Stimulated activated naive CD8-positive, alpha-beta T cell treated with anti-CD3 and anti-CD28 coated beads, Interleukin-15, Interleukin-2, amounts not matched to agents 100 U/mL and 50 U/mL, for 24 hours (primary cell): Measurements from ENCODE around the gene ZC3H12C.
A peak's percentile ranks its signal among the peaks of the same experiment; 100 is the strongest.

Experiments
- ATAC-seq: fragments of 150-1000 bp; cut with Tn5 transposase; one replicate; pipeline ENCODE4 v1.10.0; 2021
- DNase-seq: peaks from one replicate; pipeline ENCODE4 v3.0.0; 2021

The ZC3H12C gene

GRCh38 chr11:110152199-110152598, 59.0 kb downstream of the ZC3H12C start:
- ATAC-seq: no peak
- no peak for DNase-seq

- no peak for DNase-seq
- ATAC-seq: no peak
Observed at GRCh38 chr11:110153474-110153873, 60.3 kb downstream of the ZC3H12C start.

- DNase-seq (no peak), ATAC-seq (peak; percentile 28)
Observed at GRCh38 chr11:110156503-110156902, 63.3 kb downstream of the ZC3H12C start.

- DNase-seq (no peak), ATAC-seq (no peak)
Observed at GRCh38 chr11:110158317-110159200, 65.4 kb downstream of the ZC3H12C start.

- DNase-seq (no peak), ATAC-seq (no peak)
Observed at GRCh38 chr11:110159476-110159875, 66.3 kb downstream of the ZC3H12C start.

- DNase-seq: no peak
- ATAC-seq: no peak
Observed at GRCh38 chr11:110160016-110160415, 66.8 kb downstream of the ZC3H12C start.

- no peak for DNase-seq
- ATAC-seq: no peak
Observed at GRCh38 chr11:110160437-110160836, 67.2 kb downstream of the ZC3H12C start.

GRCh38 chr11:110161061-110161460, 67.9 kb downstream of the ZC3H12C start:
- DNase-seq (no peak), ATAC-seq (no peak)

GRCh38 chr11:110162216-110162615, 69.0 kb downstream of the ZC3H12C start:
- no peak for DNase-seq
- ATAC-seq: no peak

GRCh38 chr11:110165039-110165925, 72.1 kb downstream of the ZC3H12C start:
- ATAC-seq (peak; percentile 43), DNase-seq (no peak)

GRCh38 chr11:110168033-110168803, 75.0 kb downstream of the ZC3H12C start:
- no peak for DNase-seq

GRCh38 chr11:110169738-110170137, 76.5 kb downstream of the ZC3H12C start:
- DNase-seq (no peak), ATAC-seq (no peak)

More at GRCh38 chr11:110168033-110168803, 75.0 kb downstream of the ZC3H12C start:
- no peak for ATAC-seq

GRCh38 chr11:110172468-110173065, 79.4 kb downstream of the ZC3H12C start:
- no peak for DNase-seq
- ATAC-seq: no peak

GRCh38 chr11:110173811-110174644, 80.8 kb downstream of the ZC3H12C start:
- DNase-seq (peak; percentile 77), ATAC-seq (peak; percentile 75)

- no peak for DNase-seq
Observed at GRCh38 chr11:110174645-110175310, 81.6 kb downstream of the ZC3H12C start.

GRCh38 chr11:110176366-110177085, 83.3 kb downstream of the ZC3H12C start:
- DNase-seq (no peak), ATAC-seq (no peak)

More at GRCh38 chr11:110174645-110175310, 81.6 kb downstream of the ZC3H12C start:
- no peak for ATAC-seq

- no peak for DNase-seq
- ATAC-seq: no peak
Observed at GRCh38 chr11:110177086-110177456, 83.9 kb downstream of the ZC3H12C start.

- ATAC-seq (no peak), DNase-seq (no peak)
Observed at GRCh38 chr11:110179064-110179463, 85.9 kb downstream of the ZC3H12C start.

- ATAC-seq (peak; percentile 62), DNase-seq (no peak)
Observed at GRCh38 chr11:110182886-110183285, 89.7 kb downstream of the ZC3H12C start.

- DNase-seq (no peak), ATAC-seq (no peak)
Observed at GRCh38 chr11:110184456-110184855, 91.3 kb downstream of the ZC3H12C start.
